ENCODE data around the gene COL5A3.

DNA sequence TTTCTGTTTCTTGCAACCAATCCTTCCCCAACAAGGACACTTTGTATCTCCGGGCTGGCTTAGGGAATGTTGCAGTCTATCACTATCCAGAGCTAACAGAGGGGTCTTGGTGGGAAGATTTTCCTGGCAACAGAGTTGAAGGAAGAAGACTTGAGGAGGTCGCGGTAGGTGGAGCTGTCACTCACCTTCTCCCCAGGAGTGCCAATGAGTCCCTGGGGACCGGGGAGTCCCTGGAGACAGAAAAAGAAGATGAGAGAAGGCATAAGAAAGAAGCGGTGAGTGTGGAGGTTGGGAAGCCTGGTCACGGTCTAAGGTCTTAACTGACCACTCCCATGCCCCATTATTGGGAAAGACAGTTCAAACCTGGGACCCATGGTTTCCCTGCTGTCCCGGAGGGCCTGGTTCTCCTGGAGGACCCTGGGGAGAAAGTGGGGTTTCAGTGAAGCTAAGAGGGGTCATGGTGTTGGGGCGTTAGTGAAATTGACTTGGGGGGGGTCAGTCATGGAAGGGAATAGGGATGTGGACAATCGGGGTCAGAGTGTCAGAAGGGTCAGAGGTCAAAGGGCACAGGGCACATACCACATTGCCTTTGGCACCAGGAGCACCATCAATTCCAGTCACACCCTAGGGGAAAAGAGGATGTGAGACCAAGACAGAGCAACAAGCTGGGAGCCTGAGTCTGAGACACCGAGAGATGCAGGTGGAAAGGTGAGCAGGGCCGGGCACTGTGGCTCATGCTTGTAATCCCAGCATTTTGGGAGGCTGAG is 18.7 kb downstream of the COL5A3 start:
- TF ChIP-seq, protein P1, sequence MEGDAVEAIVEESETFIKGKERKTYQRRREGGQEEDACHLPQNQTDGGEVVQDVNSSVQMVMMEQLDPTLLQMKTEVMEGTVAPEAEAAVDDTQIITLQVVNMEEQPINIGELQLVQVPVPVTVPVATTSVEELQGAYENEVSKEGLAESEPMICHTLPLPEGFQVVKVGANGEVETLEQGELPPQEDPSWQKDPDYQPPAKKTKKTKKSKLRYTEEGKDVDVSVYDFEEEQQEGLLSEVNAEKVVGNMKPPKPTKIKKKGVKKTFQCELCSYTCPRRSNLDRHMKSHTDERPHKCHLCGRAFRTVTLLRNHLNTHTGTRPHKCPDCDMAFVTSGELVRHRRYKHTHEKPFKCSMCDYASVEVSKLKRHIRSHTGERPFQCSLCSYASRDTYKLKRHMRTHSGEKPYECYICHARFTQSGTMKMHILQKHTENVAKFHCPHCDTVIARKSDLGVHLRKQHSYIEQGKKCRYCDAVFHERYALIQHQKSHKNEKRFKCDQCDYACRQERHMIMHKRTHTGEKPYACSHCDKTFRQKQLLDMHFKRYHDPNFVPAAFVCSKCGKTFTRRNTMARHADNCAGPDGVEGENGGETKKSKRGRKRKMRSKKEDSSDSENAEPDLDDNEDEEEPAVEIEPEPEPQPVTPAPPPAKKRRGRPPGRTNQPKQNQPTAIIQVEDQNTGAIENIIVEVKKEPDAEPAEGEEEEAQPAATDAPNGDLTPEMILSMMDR (IDR thresholded peaks at IDR 0.05): no peak
- TF ChIP-seq SIN3A (IDR thresholded peaks at IDR 0.05; ENCODE audit: borderline replicate concordance, insufficient read depth, low read depth, low read length): no peak
- no peak for TF ChIP-seq TCF7L2 (IDR thresholded peaks at IDR 0.05; ENCODE audit: low read depth, low read length)
- TF ChIP-seq, protein P2, sequence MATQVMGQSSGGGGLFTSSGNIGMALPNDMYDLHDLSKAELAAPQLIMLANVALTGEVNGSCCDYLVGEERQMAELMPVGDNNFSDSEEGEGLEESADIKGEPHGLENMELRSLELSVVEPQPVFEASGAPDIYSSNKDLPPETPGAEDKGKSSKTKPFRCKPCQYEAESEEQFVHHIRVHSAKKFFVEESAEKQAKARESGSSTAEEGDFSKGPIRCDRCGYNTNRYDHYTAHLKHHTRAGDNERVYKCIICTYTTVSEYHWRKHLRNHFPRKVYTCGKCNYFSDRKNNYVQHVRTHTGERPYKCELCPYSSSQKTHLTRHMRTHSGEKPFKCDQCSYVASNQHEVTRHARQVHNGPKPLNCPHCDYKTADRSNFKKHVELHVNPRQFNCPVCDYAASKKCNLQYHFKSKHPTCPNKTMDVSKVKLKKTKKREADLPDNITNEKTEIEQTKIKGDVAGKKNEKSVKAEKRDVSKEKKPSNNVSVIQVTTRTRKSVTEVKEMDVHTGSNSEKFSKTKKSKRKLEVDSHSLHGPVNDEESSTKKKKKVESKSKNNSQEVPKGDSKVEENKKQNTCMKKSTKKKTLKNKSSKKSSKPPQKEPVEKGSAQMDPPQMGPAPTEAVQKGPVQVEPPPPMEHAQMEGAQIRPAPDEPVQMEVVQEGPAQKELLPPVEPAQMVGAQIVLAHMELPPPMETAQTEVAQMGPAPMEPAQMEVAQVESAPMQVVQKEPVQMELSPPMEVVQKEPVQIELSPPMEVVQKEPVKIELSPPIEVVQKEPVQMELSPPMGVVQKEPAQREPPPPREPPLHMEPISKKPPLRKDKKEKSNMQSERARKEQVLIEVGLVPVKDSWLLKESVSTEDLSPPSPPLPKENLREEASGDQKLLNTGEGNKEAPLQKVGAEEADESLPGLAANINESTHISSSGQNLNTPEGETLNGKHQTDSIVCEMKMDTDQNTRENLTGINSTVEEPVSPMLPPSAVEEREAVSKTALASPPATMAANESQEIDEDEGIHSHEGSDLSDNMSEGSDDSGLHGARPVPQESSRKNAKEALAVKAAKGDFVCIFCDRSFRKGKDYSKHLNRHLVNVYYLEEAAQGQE (IDR thresholded peaks at IDR 0.05; ENCODE audit: insufficient read depth in 1 of 2, low read depth in 2 of 2, low read length in 1 of 2): no peak
- TF ChIP-seq POLR2AphosphoS5 (IDR thresholded peaks at IDR 0.05; ENCODE audit: low read depth, low read length): no peak

Measured in Panc1 (cell line).